Activated naive CD4-positive, alpha-beta T cell treated with anti-CD3 and anti-CD28 coated beads, Interleukin-2, amount 10 ng/mL, durations not matched to agents 7 days and 5 days (primary cell): ENCODE measurements around the gene ST7.

Experiments
- CTCF ChIA-PET: fragments of 350-600 bp; sonication (Branson Sonifier 250); formaldehyde crosslinking; loops from one replicate; lab custom pipeline; 2021; ENCODE audit warnings: antibody characterized with exemption; lab: Charles Lee
- DNase-seq: peaks from one replicate; pipeline ENCODE4 v3.0.0-alpha.2; 2020
- H3K27ac Mint-ChIP-seq: one replicate; pipeline ENCODE4 v1.8.0; 2021; ENCODE audit warnings: mild to moderate bottlenecking, moderate library complexity, mixed read lengths
- H3K27me3 Mint-ChIP-seq: one replicate; pipeline ENCODE4 v1.8.0; 2021; ENCODE audit warnings: mild to moderate bottlenecking, mixed read lengths
- H3K36me3 Mint-ChIP-seq: one replicate; pipeline ENCODE4 v1.8.0; 2021; ENCODE audit warnings: mixed read lengths
- H3K4me1 Mint-ChIP-seq: one replicate; pipeline ENCODE4 v1.8.0; 2021; ENCODE audit warnings: mixed read lengths
- H3K4me3 Mint-ChIP-seq: one replicate; pipeline ENCODE4 v1.8.0; 2021; ENCODE audit warnings: mild to moderate bottlenecking, moderate library complexity, mixed read lengths
- H3K9me3 Mint-ChIP-seq: one replicate; pipeline ENCODE4 v1.8.0; 2021; ENCODE audit warnings: mixed read lengths

ST7 gene

DNA sequence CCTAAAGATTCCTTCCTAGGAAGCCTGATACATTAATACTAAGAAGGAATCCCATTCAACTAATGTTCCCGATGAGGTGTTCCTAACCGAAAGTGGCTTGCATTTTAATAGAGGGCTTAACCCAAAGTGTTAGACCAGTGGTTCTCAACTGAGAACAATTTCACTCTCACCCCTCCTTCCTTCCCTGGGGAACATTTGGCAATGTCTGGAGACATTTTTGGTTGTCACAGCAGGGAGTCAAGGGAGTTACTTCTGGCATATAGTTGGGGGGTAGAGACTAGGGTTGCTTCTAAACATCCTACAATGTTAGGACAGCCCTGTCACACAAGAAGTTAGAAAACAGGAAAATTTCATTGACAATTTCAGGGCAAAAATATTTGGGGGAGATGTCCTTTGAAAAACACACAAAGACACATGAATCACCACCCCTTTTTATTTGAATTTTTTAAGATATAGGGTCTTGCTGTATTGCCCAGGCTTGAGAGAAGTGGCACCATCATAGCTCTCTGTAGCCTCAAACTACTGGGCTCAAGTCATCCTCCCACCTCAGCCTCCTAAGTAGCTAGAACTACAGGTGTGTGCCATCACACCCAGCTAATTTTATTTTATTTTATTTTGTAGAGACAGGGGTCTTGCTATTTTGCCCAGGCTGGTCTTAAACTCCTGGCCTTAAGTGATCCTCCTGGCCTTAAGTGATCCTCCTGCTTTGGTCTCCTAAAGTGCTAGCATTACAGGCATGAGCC lies 318.9 kb downstream of the ST7 start:
- CTCF ChIA-PET = no interaction called here

DNA sequence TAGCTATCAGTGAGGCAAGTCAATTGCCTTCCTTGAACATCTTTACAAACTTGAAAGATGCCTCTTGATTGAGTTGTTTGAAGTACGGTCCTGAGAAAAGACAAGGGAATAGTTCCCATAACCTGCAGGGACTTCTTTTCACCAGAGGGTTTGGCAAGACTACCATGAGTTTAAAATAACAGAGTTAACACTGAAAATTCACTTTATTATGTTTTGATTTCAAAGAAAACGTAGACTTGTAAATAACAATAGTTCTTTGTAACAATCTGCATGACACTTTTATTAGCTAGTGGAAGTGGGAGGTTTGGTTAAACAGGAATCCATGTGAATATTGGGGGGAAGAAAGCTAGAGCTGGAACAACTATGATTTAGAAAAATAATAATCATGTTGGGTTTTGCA lies 320.0 kb downstream of the ST7 start:
- Mint-ChIP-seq H3K9me3 (no peaks in the 10 kb centered on the region), H3K27ac (no peak overlapping the region)
- CTCF ChIA-PET = no interaction called here

More for the DNA sequence above, 318.9 kb downstream of the ST7 start:
- H3K9me3 Mint-ChIP-seq = no peaks in the 10 kb centered on the region
- H3K27me3 Mint-ChIP-seq = no peaks in the 10 kb centered on the region
- no peak for DNase-seq
- no peaks in the 10 kb centered on the region for H3K4me1 Mint-ChIP-seq
- no peaks in the 10 kb centered on the region for H3K36me3 Mint-ChIP-seq
- no peak overlapping the region for H3K27ac Mint-ChIP-seq
- H3K4me3 Mint-ChIP-seq = no peak overlapping the region

DNA sequence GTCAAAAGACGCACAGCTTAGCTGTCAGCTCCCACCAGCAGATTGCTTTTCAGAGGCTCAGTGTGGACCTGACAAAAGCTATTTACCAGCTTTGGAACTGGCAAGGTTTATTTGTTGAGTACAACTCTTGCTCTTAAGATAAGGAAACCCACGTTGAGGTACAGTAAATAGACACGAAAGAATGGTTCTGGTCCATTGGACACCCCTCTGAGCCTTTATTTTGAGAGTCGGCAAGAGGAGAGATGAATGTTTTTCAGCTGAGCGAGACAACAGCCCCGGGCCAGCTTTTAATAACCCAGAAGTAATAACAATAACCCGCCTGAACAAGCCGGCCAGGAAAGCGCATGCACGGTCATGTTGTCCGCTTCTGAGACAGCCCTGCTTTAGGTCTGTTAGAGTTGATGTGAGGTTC lies 320.5 kb downstream of the ST7 start:
- no peaks in the 10 kb centered on the region for H3K9me3 Mint-ChIP-seq
- H3K4me1 Mint-ChIP-seq = no peaks in the 10 kb centered on the region
- H3K36me3 Mint-ChIP-seq = no peaks in the 10 kb centered on the region
- CTCF ChIA-PET = no interaction called here
- H3K27ac Mint-ChIP-seq = no peak overlapping the region
- DNase-seq = no peak
- no peak overlapping the region for H3K4me3 Mint-ChIP-seq
- H3K27me3 Mint-ChIP-seq = no peaks in the 10 kb centered on the region

More for the DNA sequence above, 320.0 kb downstream of the ST7 start:
- H3K4me1 Mint-ChIP-seq = no peaks in the 10 kb centered on the region
- no peak for DNase-seq
- H3K27me3 Mint-ChIP-seq = no peaks in the 10 kb centered on the region
- H3K4me3 Mint-ChIP-seq = no peak overlapping the region
- H3K36me3 Mint-ChIP-seq = no peaks in the 10 kb centered on the region

DNA sequence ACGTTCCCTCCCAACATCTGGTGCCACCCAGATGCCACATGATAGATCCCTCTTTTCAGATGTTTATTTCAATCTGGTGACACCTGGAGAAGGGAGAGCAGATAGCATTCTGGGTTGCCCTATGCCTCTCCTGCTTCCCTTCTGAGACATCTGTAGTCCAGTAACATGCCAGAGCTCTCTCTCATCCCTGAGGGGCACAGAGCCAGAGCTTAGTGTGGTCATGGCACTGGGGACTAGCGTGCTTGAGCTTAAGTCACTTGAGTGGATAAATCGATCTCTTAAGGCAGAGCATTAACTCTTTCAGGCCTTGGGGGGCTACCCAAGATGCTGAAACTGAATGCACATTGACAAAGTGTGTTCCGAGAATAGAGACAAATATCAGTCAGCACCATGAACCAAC lies 321.6 kb downstream of the ST7 start:
- Mint-ChIP-seq H3K36me3 (no peaks in the 10 kb centered on the region), H3K4me1 (no peaks in the 10 kb centered on the region), H3K4me3 (no peak overlapping the region), H3K9me3 (no peaks in the 10 kb centered on the region), H3K27me3 (no peaks in the 10 kb centered on the region), H3K27ac (no peak overlapping the region)
- CTCF ChIA-PET = no interaction called here
- no peak for DNase-seq

- DNase-seq = no peak
- Mint-ChIP-seq H3K4me3 (no peak overlapping the region), H3K27ac (no peak overlapping the region), H3K4me1 (no peaks in the 10 kb centered on the region), H3K27me3 (no peaks in the 10 kb centered on the region), H3K36me3 (no peaks in the 10 kb centered on the region), H3K9me3 (no peaks in the 10 kb centered on the region)
- CTCF ChIA-PET = no interaction called here
Measured at GRCh38 chr7:117277576-117277975, 324.3 kb downstream of the ST7 start.

DNA sequence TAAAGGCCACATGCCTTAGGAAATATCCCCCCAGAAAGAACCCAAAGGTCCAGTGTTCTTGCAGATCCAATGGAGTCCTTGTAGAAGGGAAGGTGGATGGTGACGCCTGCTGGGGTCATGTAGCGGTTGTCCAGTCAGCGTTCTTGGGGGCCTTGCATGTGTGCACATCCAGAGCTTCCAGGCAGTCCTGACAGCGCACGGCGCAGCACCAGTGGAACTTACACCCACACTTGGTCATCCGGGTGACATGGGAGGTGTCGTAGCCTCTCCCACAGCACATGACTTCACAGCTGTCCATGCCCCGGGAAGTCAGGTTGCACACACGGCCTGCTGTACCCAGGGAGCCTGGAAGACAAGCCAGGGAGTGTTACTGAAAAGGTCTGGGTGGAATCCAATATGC lies 324.7 kb downstream of the ST7 start:
- DNase-seq = no peak
- no peak overlapping the region for H3K27ac Mint-ChIP-seq
- no peak overlapping the region for H3K4me3 Mint-ChIP-seq
- no peaks in the 10 kb centered on the region for H3K36me3 Mint-ChIP-seq
- CTCF ChIA-PET = no interaction called here
- H3K27me3 Mint-ChIP-seq = no peaks in the 10 kb centered on the region
- H3K9me3 Mint-ChIP-seq = no peaks in the 10 kb centered on the region
- H3K4me1 Mint-ChIP-seq = no peaks in the 10 kb centered on the region

GRCh38 chr7:117279203-117279602 lies 325.9 kb downstream of the ST7 start:
- no peaks in the 10 kb centered on the region for H3K4me1 Mint-ChIP-seq
- CTCF ChIA-PET = no interaction called here

More at GRCh38 chr7:117279203-117279602, 325.9 kb downstream of the ST7 start:
- no peak overlapping the region for H3K27ac Mint-ChIP-seq
- H3K9me3 Mint-ChIP-seq = no peaks in the 10 kb centered on the region
- DNase-seq = no peak
- H3K36me3 Mint-ChIP-seq = no peaks in the 10 kb centered on the region
- no peaks in the 10 kb centered on the region for H3K27me3 Mint-ChIP-seq
- no peak overlapping the region for H3K4me3 Mint-ChIP-seq
